PC-3 (cell line): ENCODE data around the gene PDGFRA. TPM values are rescaled to one million over a fixed set of nuclear protein-coding genes. Genes with fewer than 3 reads are reported as not detected.

Experiments
- ATAC-seq: fragments of 200-7000 bp; cut with Tn5 transposase; 2 replicates; pipeline ENCODE4 v1.9.1; 2020; ENCODE audit warnings: mild to moderate bottlenecking, moderate library complexity
- BruUV-seq: library from RNA; stranded (reverse); fragments of 400-500 nt; replicated peaks from 2 replicates; lab custom pipeline; 2021; lab: Mats Ljungman, UMichigan
- CTCF ChIA-PET: fragments of 300-600 bp; sonication (Branson Sonifier 250); formaldehyde crosslinking; loops from one replicate; lab custom pipeline; 2022; ENCODE audit warnings: antibody characterized with exemption; lab: Charles Lee
- POLR2A ChIA-PET: fragments of 300-600 bp; sonication (Branson Sonifier 250); formaldehyde crosslinking; loops from one replicate; lab custom pipeline; 2022; ENCODE audit warnings: antibody characterized with exemption; ENCODE audit not compliant: unreplicated experiment; lab: Charles Lee
- DNase-seq: peaks from one replicate; pipeline ENCODE4 v3.0.0-alpha.2; 2015
- H2AFZ ChIP-seq: fragments of 300-600 bp; sonication (generic); 2 replicates; pipeline ENCODE4 v1.6.0; 2016; ENCODE audit warnings: antibody characterized with exemption, low read length
- H3F3A ChIP-seq: fragments of 300-600 bp; sonication (generic); one replicate; pipeline ENCODE4 v1.6.0; 2017; ENCODE audit warnings: antibody characterized with exemption, low read length, control low read depth, mild to moderate bottlenecking; ENCODE audit not compliant: unreplicated experiment
- H3K27ac ChIP-seq: fragments of 300-600 bp; sonication (generic); 2 replicates; pipeline ENCODE4 v1.5.1; 2016; ENCODE audit warnings: mild to moderate bottlenecking, low read length
- H3K27me3 ChIP-seq: fragments of 300-600 bp; sonication (generic); 2 replicates; pipeline ENCODE4 v1.6.1; 2016; ENCODE audit warnings: low read length, mixed read lengths
- H3K36me3 ChIP-seq: fragments of 300-600 bp; sonication (generic); 2 replicates; pipeline ENCODE4 v1.6.1; 2016; ENCODE audit warnings: low read depth, mixed run types, low read length, mixed read lengths
- H3K4me1 ChIP-seq: fragments of 300-600 bp; sonication (generic); 2 replicates; pipeline ENCODE4 v1.5.1; 2016; ENCODE audit warnings: low read length; ENCODE audit not compliant: insufficient read depth
- H3K4me2 ChIP-seq: fragments of 300-600 bp; sonication (generic); 2 replicates; pipeline ENCODE4 v1.6.0; 2016; ENCODE audit warnings: low read length
- H3K4me3 ChIP-seq: fragments of 300-600 bp; sonication (generic); 2 replicates; pipeline ENCODE4 v1.5.1; 2016; ENCODE audit warnings: mild to moderate bottlenecking, low read length, mixed read lengths
- H3K79me2 ChIP-seq: fragments of 300-600 bp; sonication (generic); 2 replicates; pipeline ENCODE4 v1.6.1; 2017; ENCODE audit warnings: low read length, mixed read lengths
- H3K9ac ChIP-seq: fragments of 300-600 bp; sonication (generic); 2 replicates; pipeline ENCODE4 v1.6.0; 2016; ENCODE audit warnings: mild to moderate bottlenecking, low read length
- H3K9me2 ChIP-seq: fragments of 300-600 bp; sonication (generic); replicated peaks from 2 replicates; pipeline ENCODE4 v1.6.1; 2016; ENCODE audit warnings: mixed run types, low read length, mixed read lengths
- H3K9me3 ChIP-seq: fragments of 300-600 bp; sonication (generic); 2 replicates; pipeline ENCODE4 v1.6.1; 2016; ENCODE audit warnings: low read length, mixed read lengths
- H4K20me1 ChIP-seq: fragments of 300-600 bp; sonication (generic); 2 replicates; pipeline ENCODE4 v1.6.1; 2016; ENCODE audit warnings: low read length, mixed read lengths
- EZH2 ChIP-seq: fragments of 300-600 bp; sonication (generic); IDR thresholded peaks from one replicate; pipeline ENCODE4 v1.6.1; 2017; ENCODE audit warnings: antibody characterized with exemption, mild to moderate bottlenecking, low read length; ENCODE audit not compliant: unreplicated experiment
- EZH2phosphoT487 ChIP-seq: fragments of 300-600 bp; sonication (generic); IDR thresholded peaks from 2 replicates; pipeline ENCODE4 v1.6.1; 2018; ENCODE audit warnings: mild to moderate bottlenecking, antibody characterized with exemption, low read length, borderline replicate concordance
- intact Hi-C: fragments of 100-400 bp; cut with micrococcal nuclease; formaldehyde crosslinking; loops from 2 replicates; pipeline ENCODE4 v1.9.0; 2023
- total RNA-seq: library from RNA; depleted of rRNA; stranded (reverse); fragments of >200 nt; gene quantifications from 2 replicates; pipeline ENCODE4 v1.2.3, GENCODE V29; 2014
- TF ChIP-seq, protein P1 (sequence below): fragments of 300-600 bp; sonication (generic); conservative IDR thresholded peaks from 2 replicates; pipeline ENCODE4 v1.5.1; 2017; ENCODE audit warnings: antibody characterized with exemption, low read depth, mild to moderate bottlenecking, low read length

PDGFRA gene
- total RNA-seq, 1 experiment from 2014 or later: 1.1 TPM

DNA sequence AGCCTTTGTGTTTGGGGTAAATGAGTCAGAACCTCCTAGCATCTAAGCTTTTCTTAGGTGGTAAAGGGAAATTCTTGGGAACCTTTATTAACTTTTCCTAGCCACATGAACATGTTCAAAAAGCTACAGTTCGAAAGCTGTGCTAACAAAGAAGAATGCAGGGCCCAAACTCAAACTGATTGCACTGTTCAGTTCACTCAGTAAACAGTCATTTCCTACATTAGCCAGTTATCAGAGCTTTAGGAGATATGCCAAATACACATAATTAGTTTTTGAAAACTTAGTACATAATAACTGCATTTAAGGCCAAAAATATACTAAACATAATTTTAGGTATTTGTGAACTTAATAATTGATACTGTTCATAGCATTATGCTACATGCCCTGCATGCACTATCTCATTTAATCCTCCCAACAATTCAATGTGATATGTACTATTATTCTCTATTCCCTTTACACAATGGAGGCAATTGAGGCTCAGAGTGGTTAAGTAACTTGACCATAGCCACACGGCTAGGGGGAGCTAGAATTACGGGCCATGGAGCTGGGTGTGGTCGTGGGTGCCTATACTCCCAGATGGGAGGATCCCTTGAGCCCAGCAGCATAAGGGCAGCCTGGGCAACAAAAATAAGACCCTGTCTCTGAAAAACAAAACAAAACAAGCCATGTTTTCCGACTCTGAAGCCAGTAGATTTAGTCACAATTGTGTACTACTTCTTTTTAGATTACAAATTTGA lies 43.9 kb upstream of the PDGFRA start:
- CTCF ChIA-PET: no interaction called here

DNA sequence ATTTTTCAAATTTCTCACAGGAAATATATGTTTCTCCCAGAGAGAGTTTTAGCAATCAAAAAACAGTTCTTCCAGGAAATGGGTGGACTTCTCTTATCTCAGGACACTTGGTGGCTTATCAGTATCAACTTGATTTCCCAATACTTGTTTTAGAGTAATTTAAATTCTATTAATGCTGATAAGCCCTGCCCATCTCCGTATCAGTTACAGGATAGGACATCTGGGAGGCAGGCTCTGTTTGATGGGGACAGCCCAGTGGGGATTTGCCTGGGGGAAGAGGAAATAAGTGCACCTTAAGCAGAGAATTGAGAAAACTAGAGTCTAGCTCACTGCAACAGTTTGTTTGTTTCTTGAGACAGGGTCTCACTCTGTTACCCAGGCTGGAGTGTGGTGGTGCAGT lies 43.2 kb upstream of the PDGFRA start:
- Histone ChIP-seq H3K4me3 (no peak overlapping the region), H3K27ac (no peak overlapping the region), H3K4me1 (no peaks in the 10 kb centered on the region), H3K9ac (no peak overlapping the region), H3K79me2 (no peaks in the 10 kb centered on the region), H3K9me3 (no peaks in the 10 kb centered on the region), H3K27me3 (no peaks in the 10 kb centered on the region), H3K9me2 (no peaks in the 10 kb centered on the region), H2AFZ (no peak overlapping the region), H3K36me3 (no peaks in the 10 kb centered on the region), H3K4me2 (no peak overlapping the region), H3F3A (no peaks in the 10 kb centered on the region), H4K20me1 (no peaks in the 10 kb centered on the region)
- no peak for TF ChIP-seq EZH2phosphoT487
- TF ChIP-seq, protein P1, sequence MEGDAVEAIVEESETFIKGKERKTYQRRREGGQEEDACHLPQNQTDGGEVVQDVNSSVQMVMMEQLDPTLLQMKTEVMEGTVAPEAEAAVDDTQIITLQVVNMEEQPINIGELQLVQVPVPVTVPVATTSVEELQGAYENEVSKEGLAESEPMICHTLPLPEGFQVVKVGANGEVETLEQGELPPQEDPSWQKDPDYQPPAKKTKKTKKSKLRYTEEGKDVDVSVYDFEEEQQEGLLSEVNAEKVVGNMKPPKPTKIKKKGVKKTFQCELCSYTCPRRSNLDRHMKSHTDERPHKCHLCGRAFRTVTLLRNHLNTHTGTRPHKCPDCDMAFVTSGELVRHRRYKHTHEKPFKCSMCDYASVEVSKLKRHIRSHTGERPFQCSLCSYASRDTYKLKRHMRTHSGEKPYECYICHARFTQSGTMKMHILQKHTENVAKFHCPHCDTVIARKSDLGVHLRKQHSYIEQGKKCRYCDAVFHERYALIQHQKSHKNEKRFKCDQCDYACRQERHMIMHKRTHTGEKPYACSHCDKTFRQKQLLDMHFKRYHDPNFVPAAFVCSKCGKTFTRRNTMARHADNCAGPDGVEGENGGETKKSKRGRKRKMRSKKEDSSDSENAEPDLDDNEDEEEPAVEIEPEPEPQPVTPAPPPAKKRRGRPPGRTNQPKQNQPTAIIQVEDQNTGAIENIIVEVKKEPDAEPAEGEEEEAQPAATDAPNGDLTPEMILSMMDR: no peak
- ChIA-PET POLR2A (interaction anchor here (0.7 kb wide), 1 partner anchor 40 kb away, joined by 3 read pairs; no protein-coding TSS in a partner anchor), CTCF (no interaction called here)
- BruUV-seq: no TSS peak
- intact Hi-C loops: no loop called here
- DNase-seq (no peak), ATAC-seq (no peak)

More for the DNA sequence above, 43.9 kb upstream of the PDGFRA start:
- BruUV-seq: no TSS peak
- peak; percentile 20 for DNase-seq
- H3K9me3 ChIP-seq: no peaks in the 10 kb centered on the region
- no peak overlapping the region for H2AFZ ChIP-seq
- no peak overlapping the region for H3K9ac ChIP-seq
- peak; percentile 51; the same call in 1 of the 2 replicates for ATAC-seq
- POLR2A ChIA-PET: interaction anchor here (0.7 kb wide), 1 partner anchor 40 kb away, joined by 3 read pairs; no protein-coding TSS in a partner anchor
- TF ChIP-seq, protein P1: peak; percentile 50
- no peak for TF ChIP-seq EZH2phosphoT487
- no peak overlapping the region for H3K4me2 ChIP-seq
- H4K20me1 ChIP-seq: no peaks in the 10 kb centered on the region
- no peaks in the 10 kb centered on the region for H3F3A ChIP-seq
- intact Hi-C loops: no loop called here
- no peaks in the 10 kb centered on the region for H3K4me1 ChIP-seq
- no peak overlapping the region for H3K4me3 ChIP-seq
- no peaks in the 10 kb centered on the region for H3K79me2 ChIP-seq
- H3K36me3 ChIP-seq: no peaks in the 10 kb centered on the region
- H3K9me2 ChIP-seq: no peaks in the 10 kb centered on the region
- H3K27ac ChIP-seq: no peak overlapping the region
- H3K27me3 ChIP-seq: no peaks in the 10 kb centered on the region

DNA sequence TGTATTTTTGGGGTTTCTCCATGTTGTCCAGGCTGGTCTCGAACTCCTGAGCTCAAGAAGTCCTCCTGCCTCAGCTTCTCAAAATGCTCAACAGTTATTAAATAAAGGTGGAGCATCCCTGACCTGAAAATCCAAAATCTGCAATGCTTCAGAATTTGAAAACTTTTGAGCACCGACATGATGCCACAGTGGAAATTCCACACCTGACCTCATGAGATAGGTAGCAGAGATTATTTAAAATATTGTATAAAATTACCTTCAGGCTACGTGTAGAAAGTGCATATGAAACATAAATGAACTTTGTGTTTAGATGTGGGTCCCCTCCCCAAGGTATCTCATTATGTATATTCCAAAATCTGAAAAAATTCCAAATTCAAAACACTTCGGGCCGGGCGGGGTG lies 42.7 kb upstream of the PDGFRA start:
- Histone ChIP-seq H3K79me2 (no peaks in the 10 kb centered on the region), H3K27me3 (no peaks in the 10 kb centered on the region), H3K9me2 (no peaks in the 10 kb centered on the region), H3K36me3 (no peaks in the 10 kb centered on the region), H3F3A (no peaks in the 10 kb centered on the region), H2AFZ (no peak overlapping the region), H3K27ac (no peak overlapping the region), H3K4me2 (no peak overlapping the region), H3K9me3 (no peaks in the 10 kb centered on the region), H3K9ac (no peak overlapping the region), H3K4me3 (no peak overlapping the region), H3K4me1 (no peaks in the 10 kb centered on the region), H4K20me1 (no peaks in the 10 kb centered on the region)
- intact Hi-C loops: no loop called here
- no peak for DNase-seq
- ChIA-PET POLR2A (no interaction called here), CTCF (no interaction called here)
- TF ChIP-seq EZH2phosphoT487 (no peak), EZH2 (no peak)
- TF ChIP-seq, protein P1: no peak
- no TSS peak for BruUV-seq
- ATAC-seq: no peak
